GM21390 (cell line): ENCODE data around the gene IQCB1.
"Not testable (repeated sequence)": the region's sequence is repeated elsewhere in the genome, so short reads cannot be mapped to it uniquely, and the experiment has no call there.

ENCODE experiments used
- ATAC-seq: cut with Tn5 transposase; IDR thresholded peaks from one replicate; pipeline ENCODE4 v1.9.1; 2021; ENCODE audit not compliant: unreplicated experiment

IQCB1 gene

GRCh38 chr3:121817753-121818152 lies 17.1 kb downstream of the IQCB1 start:
- no peak for ATAC-seq

DNA sequence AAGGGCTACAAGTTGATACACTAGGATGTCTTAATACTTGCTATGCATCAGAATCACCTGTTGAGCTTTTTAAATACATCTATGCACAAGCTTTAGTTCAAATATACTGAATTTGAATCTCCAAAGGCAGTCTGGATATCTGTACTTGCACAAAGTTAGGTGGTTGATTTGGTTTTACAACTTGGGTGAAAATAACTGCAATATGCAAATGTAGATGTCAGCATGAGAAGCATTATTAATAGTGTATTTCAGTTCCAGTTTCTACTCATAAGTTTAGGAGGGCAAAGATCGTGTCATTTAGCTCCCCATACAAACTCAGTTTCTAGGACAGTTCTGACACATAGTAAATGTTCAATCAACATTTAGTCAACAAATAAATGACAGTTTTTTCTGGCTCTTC lies 25.6 kb downstream of the IQCB1 start:
- ATAC-seq = peak; percentile 98

- ATAC-seq = no peak
These were observed 31.0 kb downstream of the IQCB1 start for GRCh38 chr3:121803771-121804320.

DNA sequence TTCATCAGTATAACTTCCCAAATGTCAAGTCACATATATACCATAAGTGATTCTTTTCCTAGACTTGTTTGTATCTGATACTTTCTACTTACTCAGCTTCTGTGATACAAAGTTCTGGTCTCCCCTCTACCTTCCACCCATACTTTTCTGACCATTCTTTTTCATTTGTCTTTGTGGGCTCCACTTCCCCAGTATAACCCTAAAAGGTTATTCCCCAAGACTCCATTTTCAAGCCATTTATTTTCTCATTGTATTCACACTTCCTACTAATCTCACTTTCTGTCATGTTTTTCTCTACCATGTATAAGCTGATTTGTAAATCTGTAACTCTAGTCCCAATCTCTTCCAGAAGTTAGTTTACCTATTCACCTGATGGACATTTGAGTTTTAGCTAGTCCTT lies 34.0 kb downstream of the IQCB1 start:
- ATAC-seq = no peak

GRCh38 chr3:121796970-121797369 lies 37.9 kb downstream of the IQCB1 start:
- no peak for ATAC-seq

GRCh38 chr3:121794264-121794983 lies 40.4 kb downstream of the IQCB1 start:
- peak; percentile 73 for ATAC-seq

GRCh38 chr3:121793078-121793477 lies 41.8 kb downstream of the IQCB1 start:
- ATAC-seq = peak; percentile 53

DNA sequence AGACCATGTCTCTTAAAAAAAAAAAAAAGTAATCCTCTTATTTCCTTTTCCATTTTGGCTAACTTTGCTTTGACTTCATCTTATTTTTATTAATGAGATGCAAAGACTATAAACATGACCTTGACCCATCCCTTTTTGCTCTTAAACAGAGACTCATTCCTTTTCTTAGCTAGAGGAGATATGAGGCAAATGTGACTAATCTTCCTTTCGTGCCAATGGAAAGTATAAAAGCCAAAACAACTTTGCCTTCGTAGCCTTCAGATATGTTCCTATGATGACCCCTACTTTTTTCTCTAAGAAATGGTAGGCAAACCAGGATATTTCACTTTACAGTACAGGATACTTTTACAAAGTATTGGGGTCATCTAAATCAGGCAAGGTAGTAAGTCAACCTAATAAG lies 48.4 kb downstream of the IQCB1 start:
- ATAC-seq = no peak

GRCh38 chr3:121782784-121783183 lies 52.1 kb downstream of the IQCB1 start:
- not testable (repeated sequence) for ATAC-seq

DNA sequence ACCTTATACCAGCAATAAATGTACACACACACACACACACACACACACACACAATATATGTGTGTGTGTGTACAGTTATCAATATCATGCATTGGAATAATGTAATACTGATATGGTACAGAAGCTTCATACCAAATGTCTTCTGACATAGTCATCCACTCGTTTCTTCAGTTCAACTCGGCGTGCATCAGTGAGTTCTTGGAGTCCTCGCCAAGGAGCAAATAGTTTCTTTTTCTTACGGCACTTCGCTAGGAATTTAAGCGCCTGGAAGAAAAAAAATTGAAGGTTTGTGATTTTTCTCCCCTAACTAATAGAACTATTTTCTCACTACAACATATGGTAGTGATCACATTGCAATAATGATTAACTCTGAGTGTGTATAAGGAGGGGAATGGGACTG lies 53.2 kb downstream of the IQCB1 start:
- ATAC-seq = no peak

- not testable (repeated sequence) for ATAC-seq
These were observed 59.8 kb downstream of the IQCB1 start for GRCh38 chr3:121775095-121775494.

GRCh38 chr3:121769246-121769645 lies 65.6 kb downstream of the IQCB1 start:
- ATAC-seq = no peak

DNA sequence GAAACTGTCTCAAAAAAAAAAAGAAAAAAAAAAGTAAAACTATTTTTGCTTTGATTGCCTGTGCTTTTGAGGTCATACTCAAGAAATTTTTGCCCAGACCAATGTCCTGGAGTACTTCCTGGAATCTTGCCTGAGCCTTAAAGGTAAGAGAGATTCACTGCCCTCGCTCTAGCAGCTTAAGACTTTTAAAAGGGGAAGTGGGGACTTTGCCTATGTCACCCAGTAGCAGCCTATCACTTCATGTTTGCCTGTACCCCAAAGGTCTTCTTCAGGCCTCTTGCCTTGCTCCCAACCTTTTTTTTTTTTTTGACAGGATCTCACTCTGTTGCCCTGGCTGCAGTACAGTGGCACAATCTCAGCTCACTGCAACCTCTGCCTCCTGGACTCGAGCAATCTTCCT lies 66.4 kb downstream of the IQCB1 start:
- no peak for ATAC-seq

DNA sequence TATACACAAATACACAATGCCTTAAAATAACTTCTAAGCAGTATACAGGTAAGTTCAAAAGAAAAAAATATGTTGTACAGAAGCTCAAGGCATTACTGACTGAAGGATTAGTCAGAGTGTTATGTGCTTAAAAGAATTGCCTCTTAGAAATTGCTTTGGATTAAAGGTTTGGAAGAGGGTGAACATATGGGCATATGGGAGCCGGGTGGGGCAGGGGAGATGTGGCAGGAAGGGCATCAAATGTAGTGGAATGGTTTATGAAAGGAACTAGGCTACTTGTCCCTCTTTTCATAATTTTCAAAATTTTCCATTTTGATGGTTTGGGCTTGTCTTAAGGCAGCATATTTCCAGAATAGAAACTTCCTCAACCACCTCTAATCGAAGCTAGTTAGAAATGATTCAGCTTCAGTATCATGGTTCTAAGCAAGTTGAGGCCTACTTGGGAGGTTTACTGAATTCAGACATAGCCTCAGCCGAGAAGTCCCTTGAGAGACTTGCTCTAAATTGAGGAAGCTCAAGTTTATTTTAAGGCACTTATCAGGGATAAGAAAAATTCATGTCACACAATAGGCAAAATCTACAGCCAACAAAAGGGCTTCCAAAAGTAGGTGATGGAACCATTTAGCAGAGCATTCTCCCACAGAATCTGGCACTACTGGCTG lies 75.2 kb downstream of the IQCB1 start:
- no peak for ATAC-seq

DNA sequence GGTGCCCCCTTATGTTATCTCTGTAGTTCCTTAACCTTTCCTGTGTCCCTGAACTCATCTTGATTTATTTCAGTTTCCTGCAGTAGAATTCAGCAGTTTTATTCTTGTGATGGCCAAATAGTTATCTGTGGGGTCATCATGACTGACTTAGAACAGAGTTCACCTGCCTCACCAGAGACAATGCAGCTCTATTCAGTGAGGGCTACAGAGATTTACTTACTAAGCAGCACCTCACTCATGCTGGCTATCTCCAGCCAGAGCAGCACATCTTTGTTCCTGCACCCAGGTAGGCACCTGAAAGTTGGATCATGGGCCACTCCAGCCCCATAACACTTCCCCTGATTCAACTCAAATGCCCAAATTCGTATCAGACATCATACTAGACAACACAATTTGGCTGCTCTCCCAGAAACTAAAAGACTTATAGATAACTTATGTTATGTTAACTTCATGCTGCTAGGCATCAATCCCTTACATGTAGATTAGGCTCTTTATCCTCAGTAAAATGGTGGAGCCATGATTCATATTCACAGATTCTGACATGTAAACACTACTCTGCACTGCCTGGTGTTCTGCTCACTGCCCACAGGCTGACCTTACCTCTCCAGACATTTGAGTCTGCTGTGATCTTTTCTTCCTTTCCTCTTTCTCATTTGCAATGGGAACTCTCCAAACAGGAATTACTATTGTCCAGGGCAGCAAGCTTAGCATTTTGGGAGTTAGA lies 76.0 kb downstream of the IQCB1 start:
- ATAC-seq = no peak

DNA sequence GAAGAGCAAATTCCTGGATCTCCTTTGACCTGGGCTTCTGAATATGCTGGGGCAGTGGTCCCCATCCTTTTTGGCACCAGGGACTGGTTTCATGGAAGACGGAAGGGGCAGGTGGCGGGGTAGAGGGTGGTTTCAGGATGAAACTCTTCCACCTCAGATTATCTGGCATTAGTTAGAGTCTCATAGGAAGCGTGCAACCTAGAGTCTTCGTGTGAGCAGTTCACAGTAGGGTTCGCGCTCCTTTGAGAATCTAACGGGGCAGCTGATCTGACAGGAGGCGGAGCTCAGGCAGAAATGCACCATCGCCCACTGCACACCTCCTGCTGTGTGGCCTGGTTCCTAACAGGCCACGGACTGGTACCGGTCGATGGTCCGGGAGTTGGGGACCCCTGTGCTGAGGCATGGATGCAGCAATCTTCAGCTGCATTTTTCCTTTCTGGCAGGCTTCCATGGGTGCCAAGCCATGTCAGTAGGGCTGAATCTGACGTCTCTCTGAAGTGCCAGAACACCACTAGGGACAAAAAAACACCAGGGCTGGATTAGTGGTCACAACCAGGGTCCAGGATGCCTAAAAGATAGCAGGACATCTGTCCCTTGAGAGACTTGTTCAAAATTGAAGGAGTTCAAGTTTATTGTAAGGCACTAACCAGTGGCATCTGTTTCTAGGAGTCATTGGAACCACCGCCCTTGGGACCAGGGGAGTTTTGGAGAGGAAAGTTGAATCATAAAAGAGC lies 76.9 kb downstream of the IQCB1 start:
- no peak for ATAC-seq

DNA sequence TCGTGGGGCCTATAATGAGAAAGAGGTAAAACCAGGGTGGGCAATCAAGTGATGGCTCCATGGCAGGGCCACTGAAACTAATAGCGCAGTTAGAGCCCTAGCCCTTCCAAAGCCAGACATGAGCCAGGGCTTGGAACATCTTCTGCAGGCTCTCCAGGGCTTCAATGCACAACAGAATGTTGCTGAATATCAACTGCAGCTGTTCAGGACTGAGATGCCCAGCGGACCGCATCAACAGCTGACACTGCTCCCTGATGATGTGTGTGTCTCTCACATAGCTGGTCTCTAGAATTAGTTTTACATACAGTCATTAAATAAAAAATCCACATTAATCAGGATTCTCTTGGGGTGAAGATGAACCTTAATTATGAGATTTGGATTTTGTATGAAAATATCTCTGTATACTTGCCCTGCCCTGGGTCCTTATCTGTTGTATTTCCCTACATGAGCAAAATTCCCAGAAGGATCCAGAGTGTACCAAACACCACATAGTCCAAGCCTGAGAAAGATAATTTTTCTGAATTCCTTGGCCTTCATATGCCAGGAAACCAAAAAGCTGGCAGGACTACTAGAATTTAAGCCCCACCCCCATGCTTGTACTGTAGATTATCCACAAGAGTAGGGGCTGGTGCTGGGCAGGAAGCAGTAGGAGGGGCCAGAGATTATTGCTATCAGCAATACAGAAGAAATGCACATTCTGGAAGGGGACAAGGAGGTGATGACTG lies 77.6 kb downstream of the IQCB1 start:
- ATAC-seq = no peak

- ATAC-seq = no peak
These were observed 82.1 kb downstream of the IQCB1 start for GRCh38 chr3:121752772-121753171.

DNA sequence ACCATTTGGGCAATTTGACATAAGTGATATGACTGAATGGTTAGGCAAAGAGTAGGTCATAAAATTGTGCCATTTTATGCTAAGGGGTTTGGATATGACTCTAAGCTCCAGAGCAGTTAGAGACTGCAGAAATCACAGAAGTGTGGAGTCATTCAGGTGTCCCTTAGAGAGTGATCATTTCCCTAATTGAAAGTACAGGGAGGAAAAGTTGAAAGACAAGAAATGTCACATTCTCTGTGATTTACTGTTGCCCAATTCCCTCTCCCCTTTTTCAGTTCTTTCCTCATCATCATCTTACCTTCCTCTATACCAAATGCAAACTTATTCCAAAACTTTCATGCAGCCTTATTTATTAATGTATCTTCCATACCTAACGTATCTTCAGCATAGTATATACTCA lies 82.6 kb downstream of the IQCB1 start:
- ATAC-seq = no peak

DNA sequence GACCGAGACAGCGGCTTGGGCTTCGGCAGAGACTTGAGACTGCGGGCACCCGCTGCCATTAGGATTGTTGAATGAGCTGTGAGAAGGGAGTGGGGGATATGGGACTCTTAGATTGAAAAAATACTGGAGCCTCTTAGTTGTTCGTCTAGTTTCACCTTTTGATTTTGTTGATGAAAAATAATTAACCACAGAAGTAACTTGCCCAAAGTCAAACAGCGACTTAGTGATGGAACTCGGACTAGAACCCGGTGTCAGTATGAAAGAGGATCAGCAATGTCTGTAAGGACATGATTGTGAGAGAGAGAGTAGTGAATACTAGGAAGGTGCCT lies 84.8 kb downstream of the IQCB1 start:
- no peak for ATAC-seq
